HEK293T (cell line): ENCODE measurements around the gene SPTBN5.

Experiments
- CTCF ChIA-PET: fragments of 350-600 bp; formaldehyde crosslinking; extraction: SDS; loops from one replicate; lab custom pipeline; 2021; ENCODE audit warnings: antibody characterized with exemption, inconsistent platforms; lab: Yijun Ruan, JAX
- POLR2A ChIA-PET: fragments of 350-600 bp; formaldehyde crosslinking; extraction: SDS; loops from one replicate; lab custom pipeline; 2020; ENCODE audit warnings: antibody characterized with exemption, inconsistent platforms; lab: Yijun Ruan, JAX
- DNase-seq: peaks from one replicate; pipeline ENCODE4 v3.0.0; 2012; ENCODE audit warnings: mixed read lengths; ENCODE audit errors: extremely low spot score
- ARNT ChIP-seq: fragments of 450-650 bp; IDR thresholded peaks from 2 replicates; pipeline ENCODE4 v1.6.1; 2017; ENCODE audit warnings: mild to moderate bottlenecking
- BHLHE40 ChIP-seq: fragments of 450-650 bp; IDR thresholded peaks from 2 replicates; pipeline ENCODE4 v1.6.1; 2016; ENCODE audit warnings: mild to moderate bottlenecking, moderate library complexity, borderline replicate concordance
- CTBP1 ChIP-seq: fragments of 450-650 bp; IDR thresholded peaks from 2 replicates; pipeline ENCODE4 v1.6.1; 2016; ENCODE audit warnings: borderline replicate concordance
- ELF4 ChIP-seq: fragments of 450-650 bp; IDR thresholded peaks from 2 replicates; pipeline ENCODE4 v1.6.1; 2017; ENCODE audit warnings: antibody characterized with exemption
- FOXA1 ChIP-seq: fragments of 450-650 bp; IDR thresholded peaks from 2 replicates; pipeline ENCODE4 v1.6.1; 2016; ENCODE audit warnings: mild to moderate bottlenecking
- FOXK2 ChIP-seq: fragments of 450-650 bp; IDR thresholded peaks from 2 replicates; pipeline ENCODE4 v1.6.1; 2016; ENCODE audit warnings: mild to moderate bottlenecking
- FOXM1 ChIP-seq: fragments of 450-650 bp; IDR thresholded peaks from 2 replicates; pipeline ENCODE4 v1.6.1; 2017; ENCODE audit warnings: mild to moderate bottlenecking, borderline replicate concordance
- HDGF ChIP-seq: fragments of 450-650 bp; IDR thresholded peaks from 2 replicates; pipeline ENCODE4 v1.6.1; 2017; ENCODE audit warnings: antibody characterized with exemption, borderline replicate concordance
- L3MBTL2 ChIP-seq: fragments of 450-650 bp; conservative IDR thresholded peaks from 2 replicates; pipeline ENCODE4 v1.6.1; 2016; ENCODE audit warnings: mild to moderate bottlenecking
- LEF1 ChIP-seq: fragments of 450-650 bp; IDR thresholded peaks from 2 replicates; pipeline ENCODE4 v1.6.1; 2017; ENCODE audit warnings: mild to moderate bottlenecking, borderline replicate concordance
- NFRKB ChIP-seq: fragments of 450-650 bp; IDR thresholded peaks from 2 replicates; pipeline ENCODE4 v1.6.1; 2016; ENCODE audit warnings: mild to moderate bottlenecking, moderate library complexity
- PKNOX1 ChIP-seq: fragments of 450-650 bp; IDR thresholded peaks from 2 replicates; pipeline ENCODE4 v1.6.1; 2016
- SP1 ChIP-seq: fragments of 450-650 bp; IDR thresholded peaks from 2 replicates; pipeline ENCODE4 v1.6.1; 2017
- SUZ12 ChIP-seq: fragments of 450-650 bp; IDR thresholded peaks from 2 replicates; pipeline ENCODE4 v1.6.1; 2016; ENCODE audit warnings: mild to moderate bottlenecking
- TARDBP ChIP-seq: fragments of 450-650 bp; IDR thresholded peaks from 2 replicates; pipeline ENCODE4 v1.6.1; 2016
- ZNF384 ChIP-seq: fragments of 450-650 bp; IDR thresholded peaks from 2 replicates; pipeline ENCODE4 v1.6.1; 2016

SPTBN5 gene

GRCh38 chr15:41821831-41822230, 72.0 kb downstream of the SPTBN5 start:
- ChIA-PET POLR2A (no interaction called here), CTCF (interaction anchor here (0.8 kb wide), 1 partner anchor 83 kb away, joined by 3 read pairs; no protein-coding TSS in a partner anchor)
- DNase-seq = no peak
- TF ChIP-seq PKNOX1 = no peak
- TF ChIP-seq BHLHE40 = no peak
- TF ChIP-seq LEF1 = no peak
- no peak for TF ChIP-seq L3MBTL2
- TF ChIP-seq TARDBP = no peak
- no peak for TF ChIP-seq ELF4
- no peak for TF ChIP-seq HDGF

GRCh38 chr15:41820791-41821423, 72.9 kb downstream of the SPTBN5 start:
- no peak for DNase-seq
- CTCF ChIA-PET = interaction anchor here (0.8 kb wide), 1 partner anchor 84 kb away, joined by 3 read pairs; no protein-coding TSS in a partner anchor
- TF ChIP-seq LEF1 = no peak
- TF ChIP-seq BHLHE40 = no peak
- no peak for TF ChIP-seq CTBP1
- TF ChIP-seq FOXK2 = no peak
- no peak for TF ChIP-seq NFRKB
- TF ChIP-seq L3MBTL2 = no peak
- TF ChIP-seq FOXA1 = no peak
- no peak for TF ChIP-seq TARDBP
- TF ChIP-seq FOXM1 = no peak
- TF ChIP-seq SP1 = no peak
- TF ChIP-seq PKNOX1 = no peak
- no peak for TF ChIP-seq SUZ12
- no peak for TF ChIP-seq ARNT
- POLR2A ChIA-PET = no interaction called here

DNA sequence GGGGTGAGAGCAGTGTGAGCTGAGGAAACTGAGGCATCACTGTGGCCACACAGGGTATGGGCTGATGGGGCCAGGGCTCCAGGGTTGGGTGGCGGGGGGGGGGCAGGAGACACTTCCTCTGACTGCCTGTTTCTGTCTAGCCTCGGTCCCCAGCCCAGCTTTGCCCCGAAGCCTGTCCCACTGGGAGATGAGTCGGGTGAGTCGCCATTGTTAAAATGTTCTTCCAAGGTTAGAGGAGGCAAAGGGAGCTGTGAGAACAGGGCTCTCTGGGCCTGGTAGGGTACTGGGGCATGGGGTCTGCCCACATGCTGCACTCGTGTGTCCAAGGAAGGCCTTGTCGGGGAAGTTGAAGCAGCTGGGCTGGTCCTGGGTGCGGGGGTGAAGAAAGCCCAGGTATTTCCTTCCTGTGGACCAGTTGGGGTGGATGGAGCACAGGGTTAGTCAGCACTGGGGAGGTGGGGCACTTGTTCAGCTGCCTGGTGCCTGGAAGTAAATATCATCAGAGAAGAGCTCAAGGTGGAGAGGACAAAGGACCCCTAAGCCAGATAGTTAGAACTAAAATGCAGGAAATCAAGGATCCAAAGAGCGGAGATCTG, 74.3 kb downstream of the SPTBN5 start:
- no peak for TF ChIP-seq SP1
- TF ChIP-seq BHLHE40 = no peak
- TF ChIP-seq HDGF = no peak
- no peak for TF ChIP-seq ZNF384
- no peak for TF ChIP-seq ELF4
- no peak for TF ChIP-seq L3MBTL2
- no peak for TF ChIP-seq FOXM1
- TF ChIP-seq PKNOX1 = no peak
- no peak for TF ChIP-seq NFRKB
- no peak for TF ChIP-seq SUZ12
- no peak for TF ChIP-seq LEF1
- no peak for TF ChIP-seq CTBP1
- TF ChIP-seq ARNT = no peak
- TF ChIP-seq FOXA1 = no peak
- no peak for TF ChIP-seq FOXK2
- TF ChIP-seq TARDBP = no peak
- no peak for DNase-seq
- ChIA-PET CTCF (no interaction called here), POLR2A (no interaction called here)

DNA sequence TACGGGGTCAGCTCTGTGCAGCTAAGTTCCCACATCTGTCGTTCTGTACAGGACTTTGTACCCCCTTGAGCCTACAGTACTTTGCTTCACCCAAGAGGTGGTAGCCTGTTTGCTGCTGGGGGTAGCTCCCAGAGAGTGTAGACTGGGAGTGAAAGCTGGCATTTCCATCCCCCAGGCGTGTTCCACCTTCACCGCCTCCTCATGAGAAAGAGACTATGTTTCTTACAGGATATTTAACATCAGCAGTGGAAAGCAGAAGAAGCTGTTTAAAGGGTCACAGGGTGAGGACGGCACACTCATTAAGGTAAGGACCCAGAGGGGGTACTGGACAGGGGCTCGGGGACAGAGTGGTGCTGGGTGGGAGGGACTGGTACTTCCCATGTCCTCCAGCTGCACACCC, 76.1 kb downstream of the SPTBN5 start:
- TF ChIP-seq L3MBTL2 = no peak
- TF ChIP-seq SUZ12 = no peak
- no peak for TF ChIP-seq LEF1
- no peak for TF ChIP-seq CTBP1
- no peak for TF ChIP-seq SP1
- TF ChIP-seq NFRKB = no peak
- TF ChIP-seq ARNT = no peak
- no peak for TF ChIP-seq FOXM1
- TF ChIP-seq BHLHE40 = no peak
- ChIA-PET CTCF (interaction anchor here (1.0 kb wide), 1 partner anchor 237 kb away, joined by 3 read pairs; no protein-coding TSS in a partner anchor), POLR2A (interaction anchor here (1.0 kb wide), 1 partner anchor 10 kb away, joined by 3 read pairs; no protein-coding TSS in a partner anchor)
- DNase-seq = no peak

DNA sequence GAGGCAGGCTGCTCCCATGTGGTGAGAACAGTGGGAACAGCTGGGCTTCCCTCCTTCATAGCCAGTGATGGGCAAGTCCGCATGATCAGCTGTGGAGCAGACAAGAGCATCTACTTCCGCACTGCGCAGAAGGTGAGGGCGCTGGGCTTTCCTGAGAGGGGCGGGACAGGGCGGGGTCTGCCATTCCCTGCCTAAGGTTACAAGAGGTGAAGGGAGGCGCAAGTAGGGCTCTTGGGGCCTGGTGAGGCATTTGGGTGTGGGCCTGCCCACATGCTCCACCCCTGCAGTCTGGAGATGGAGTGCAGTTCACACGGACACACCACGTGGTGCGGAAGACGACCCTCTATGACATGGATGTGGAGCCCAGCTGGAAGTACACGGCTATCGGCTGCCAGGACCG, 76.5 kb downstream of the SPTBN5 start:
- POLR2A ChIA-PET = interaction anchor here (1.0 kb wide), 1 partner anchor 10 kb away, joined by 3 read pairs; no protein-coding TSS in a partner anchor

DNA sequence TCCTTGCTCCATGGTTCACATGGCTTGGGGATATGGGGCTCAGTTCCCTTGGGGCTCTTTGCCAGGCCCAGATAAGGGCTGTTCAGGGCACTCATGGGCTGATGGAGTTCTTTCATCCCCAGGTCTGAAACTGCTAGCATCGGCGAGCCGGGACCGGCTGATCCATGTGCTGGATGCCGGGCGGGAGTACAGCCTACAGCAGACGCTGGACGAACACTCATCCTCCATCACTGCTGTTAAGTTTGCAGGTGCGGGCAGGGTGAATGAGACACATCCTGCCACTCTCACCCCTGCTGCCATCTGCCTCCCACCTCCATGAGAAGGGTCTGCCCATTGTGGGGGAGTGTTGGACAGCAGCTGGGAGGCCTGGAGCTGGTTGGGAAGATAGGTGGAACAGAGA, 77.1 kb downstream of the SPTBN5 start:
- POLR2A ChIA-PET = interaction anchor here (1.0 kb wide), 1 partner anchor 11 kb away, joined by 3 read pairs; no protein-coding TSS in a partner anchor
- DNase-seq = no peak
- CTCF ChIA-PET = no interaction called here
- TF ChIP-seq NFRKB (no peak), ARNT (no peak), LEF1 (no peak), TARDBP (no peak), L3MBTL2 (no peak), FOXK2 (no peak), BHLHE40 (no peak), HDGF (no peak), FOXA1 (no peak), SP1 (no peak)

More for the DNA sequence above, 76.5 kb downstream of the SPTBN5 start:
- no peak for DNase-seq
- TF ChIP-seq L3MBTL2 = no peak
- CTCF ChIA-PET = no interaction called here
